Breast epithelium (tissue), 4 donors: ENCODE measurements around the gene FANK1. TPM values are rescaled to one million over a fixed set of nuclear protein-coding genes. Genes with fewer than 3 reads are reported as not detected.

Source experiments
- DNase-seq, 2 donors: peaks; one replicate each; pipeline ENCODE4 v3.0.0-alpha.2; 2019; ENCODE audit warnings: low spot score in 2 of 2
- H3K27ac ChIP-seq, 2 donors: fragments of 200-600 bp; sonication (generic) in 1 of 2; one replicate each; pipeline ENCODE4 v1.5.1; 2016 to 2019; ENCODE audit warnings: mild to moderate bottlenecking in 1 of 2
- H3K27me3 ChIP-seq, 2 donors: fragments of 200-600 bp; sonication (generic) in 1 of 2; one replicate each; pipeline versions ENCODE4 v1.5.1 to v1.6.0; 2017 to 2019; ENCODE audit warnings: control low read depth in 1 of 2, mild to moderate bottlenecking in 1 of 2
- H3K36me3 ChIP-seq: fragments of 200-600 bp; one replicate; pipeline ENCODE4 v1.5.1; 2019
- H3K4me1 ChIP-seq, 2 donors: fragments of 200-600 bp; sonication (generic); one replicate each; pipeline ENCODE4 v1.5.1; 2016 to 2019; ENCODE audit warnings: control low read depth in 1 of 2
- H3K4me3 ChIP-seq, 3 donors: fragments of 200-600 bp; sonication (generic); 1 replicate in 2 of 3; 2 replicates in 1 of 3; pipeline ENCODE4 v1.5.1; 2016 to 2019; ENCODE audit warnings: mild to moderate bottlenecking in 3 of 3, moderate library complexity in 2 of 3
- H3K9me3 ChIP-seq, 2 donors: fragments of 200-600 bp; sonication (generic) in 1 of 2; one replicate each; pipeline ENCODE4 v1.5.1; 2016 to 2019; ENCODE audit warnings: control low read depth in 1 of 2
- POLR2A ChIP-seq: fragments of 450-650 bp; IDR thresholded peaks from one replicate; pipeline ENCODE4 v1.6.1; 2016; ENCODE audit warnings: antibody characterized with exemption, mild to moderate bottlenecking, moderate library complexity
- POLR2AphosphoS5 ChIP-seq, 3 donors: sonication (generic); formaldehyde crosslinking; IDR thresholded peaks; one replicate each; pipeline ENCODE4 v1.6.1; 2017; ENCODE audit warnings: antibody characterized with exemption in 3 of 3
- intact Hi-C: fragments of 100-400 bp; cut with DNase I; formaldehyde crosslinking; loops from one replicate; pipeline ENCODE4 v1.15.1; 2023; ENCODE audit warnings: low total_unique reads
- total RNA-seq, 3 donors: library from RNA; depleted of rRNA; stranded (reverse); fragments of >200 nt; gene quantifications; one replicate each; pipeline ENCODE4 v1.1.0, GENCODE V29; 2016
- TF ChIP-seq, protein P1 (sequence below), 3 donors: fragments of 450-650 bp; IDR thresholded peaks; one replicate each; pipeline ENCODE4 v1.5.1; 2016 to 2017; ENCODE audit warnings: antibody characterized with exemption in 3 of 3, mild to moderate bottlenecking in 3 of 3, moderate library complexity in 3 of 3

The FANK1 gene
- total RNA-seq, 3 donors from 2014 or later: 2.6 to 18.1 (median 13.8) TPM

DNA sequence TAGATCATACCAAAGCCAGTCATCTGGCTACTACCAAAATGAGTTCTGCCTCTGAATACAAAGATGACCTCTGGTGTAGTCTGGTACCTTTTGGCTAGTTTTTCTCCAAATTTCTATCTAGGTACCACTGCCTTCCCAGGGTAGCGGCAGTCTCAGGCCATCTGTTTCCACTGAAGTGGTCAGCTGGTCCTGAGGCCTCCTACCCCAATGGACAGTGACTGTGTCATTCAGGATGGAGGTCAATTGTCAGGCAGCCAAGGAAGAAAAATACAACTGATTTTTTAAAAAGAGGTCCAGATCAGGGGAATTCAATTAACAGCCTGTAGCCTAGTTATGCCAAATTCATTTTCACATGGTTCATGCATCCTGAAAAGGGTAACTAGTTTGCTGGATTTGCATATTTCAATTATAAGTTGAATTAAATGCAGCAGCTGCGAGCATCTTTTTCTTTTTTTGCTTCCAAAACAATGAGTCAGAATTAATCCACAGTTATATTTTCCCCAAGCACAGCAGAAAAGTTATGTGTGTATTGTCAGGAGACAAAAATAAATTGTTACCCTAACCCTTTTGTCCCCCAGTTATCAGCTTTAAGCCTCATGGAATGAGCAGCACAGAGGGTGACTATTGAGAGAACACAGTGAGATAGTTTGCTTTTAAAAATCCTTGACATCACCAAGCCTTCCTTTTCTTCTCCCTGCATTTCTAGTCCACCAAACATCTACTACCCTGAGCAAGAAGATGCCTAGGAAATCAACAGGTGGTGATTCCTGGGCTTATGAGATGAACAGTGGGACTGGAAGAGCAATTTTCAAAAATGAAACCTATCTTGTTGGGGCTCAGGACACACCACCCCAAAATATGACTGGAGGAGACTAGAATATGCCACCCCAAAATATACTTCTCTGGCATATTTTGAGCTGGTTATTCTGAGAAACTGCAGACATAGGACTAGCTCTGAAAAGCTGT, 45.3 kb upstream of the FANK1 start:
- H3K27me3 ChIP-seq: no peaks in the 10 kb centered on the region
- no peak for DNase-seq
- no peak overlapping the region for H3K27ac ChIP-seq
- H3K4me1 ChIP-seq: no peaks in the 10 kb centered on the region
- no peak overlapping the region for H3K4me3 ChIP-seq
- intact Hi-C loops: no loop called here
- no peaks in the 10 kb centered on the region for H3K36me3 ChIP-seq
- TF ChIP-seq POLR2A: no peak
- no peak for TF ChIP-seq POLR2AphosphoS5 (IDR thresholded peaks at IDR 0.05)
- TF ChIP-seq, protein P1, sequence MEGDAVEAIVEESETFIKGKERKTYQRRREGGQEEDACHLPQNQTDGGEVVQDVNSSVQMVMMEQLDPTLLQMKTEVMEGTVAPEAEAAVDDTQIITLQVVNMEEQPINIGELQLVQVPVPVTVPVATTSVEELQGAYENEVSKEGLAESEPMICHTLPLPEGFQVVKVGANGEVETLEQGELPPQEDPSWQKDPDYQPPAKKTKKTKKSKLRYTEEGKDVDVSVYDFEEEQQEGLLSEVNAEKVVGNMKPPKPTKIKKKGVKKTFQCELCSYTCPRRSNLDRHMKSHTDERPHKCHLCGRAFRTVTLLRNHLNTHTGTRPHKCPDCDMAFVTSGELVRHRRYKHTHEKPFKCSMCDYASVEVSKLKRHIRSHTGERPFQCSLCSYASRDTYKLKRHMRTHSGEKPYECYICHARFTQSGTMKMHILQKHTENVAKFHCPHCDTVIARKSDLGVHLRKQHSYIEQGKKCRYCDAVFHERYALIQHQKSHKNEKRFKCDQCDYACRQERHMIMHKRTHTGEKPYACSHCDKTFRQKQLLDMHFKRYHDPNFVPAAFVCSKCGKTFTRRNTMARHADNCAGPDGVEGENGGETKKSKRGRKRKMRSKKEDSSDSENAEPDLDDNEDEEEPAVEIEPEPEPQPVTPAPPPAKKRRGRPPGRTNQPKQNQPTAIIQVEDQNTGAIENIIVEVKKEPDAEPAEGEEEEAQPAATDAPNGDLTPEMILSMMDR (IDR thresholded peaks at IDR 0.05): no peak
- no peaks in the 10 kb centered on the region for H3K9me3 ChIP-seq

DNA sequence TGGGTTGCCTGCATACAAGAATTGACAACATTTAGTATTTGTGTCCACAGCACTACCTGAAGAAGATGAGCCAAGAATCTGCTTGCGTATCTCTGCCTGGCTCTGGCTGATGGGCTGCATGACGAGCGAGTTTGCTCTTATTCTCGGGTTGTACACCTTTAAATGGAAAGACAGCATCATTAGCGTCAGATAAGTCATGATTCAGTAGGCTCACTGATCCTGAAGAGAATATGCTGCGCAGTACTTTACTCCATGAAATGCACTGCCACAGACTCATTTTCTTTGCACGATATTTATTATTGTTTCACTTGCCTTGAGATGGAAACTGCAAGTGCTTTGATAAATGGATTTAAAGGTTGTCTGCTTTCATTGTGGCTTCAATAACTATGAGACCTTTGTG, 43.9 kb upstream of the FANK1 start:
- TF ChIP-seq, protein P1 (IDR thresholded peaks at IDR 0.05): no peak
- TF ChIP-seq POLR2A (no peak), POLR2AphosphoS5 (IDR thresholded peaks at IDR 0.05) (no peak)
- no peaks in the 10 kb centered on the region for H3K36me3 ChIP-seq

DNA sequence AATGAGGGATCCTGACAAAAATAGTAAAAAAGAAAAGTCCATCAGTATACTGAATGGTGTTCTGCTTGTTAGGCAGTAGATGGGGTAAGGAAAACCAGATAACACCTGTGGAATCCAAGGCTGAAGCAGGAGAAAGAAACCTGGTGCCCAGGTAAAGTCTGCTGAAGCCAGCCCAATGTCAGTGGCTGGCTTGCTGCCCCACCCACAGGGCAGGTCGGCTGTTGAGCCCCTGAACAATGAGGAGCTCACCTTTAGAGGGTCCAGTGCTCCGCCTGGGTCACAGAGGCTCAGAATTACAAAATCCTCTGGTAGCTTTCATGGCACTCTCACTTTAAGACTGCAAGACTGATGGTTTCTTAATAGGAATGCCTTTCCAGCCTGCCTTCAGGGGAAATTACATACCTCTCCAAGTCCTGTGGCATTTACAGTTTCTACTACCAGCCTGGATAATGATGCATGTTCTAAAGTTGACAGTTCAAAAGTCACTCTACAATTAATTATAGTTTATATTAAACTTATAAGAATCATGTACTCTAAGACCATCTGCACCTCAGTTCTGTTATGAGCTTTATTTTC, 39.1 kb upstream of the FANK1 start:
- DNase-seq: no peak
- TF ChIP-seq POLR2A: no peak
- TF ChIP-seq, protein P1 (IDR thresholded peaks at IDR 0.05): no peak
- no peak overlapping the region for H3K27ac ChIP-seq
- no peaks in the 10 kb centered on the region for H3K27me3 ChIP-seq
- H3K9me3 ChIP-seq: no peaks in the 10 kb centered on the region
- H3K4me1 ChIP-seq: no peaks in the 10 kb centered on the region
- H3K36me3 ChIP-seq: no peaks in the 10 kb centered on the region
- intact Hi-C loops: no loop called here
- H3K4me3 ChIP-seq: no peak overlapping the region

More for the DNA sequence above, 43.9 kb upstream of the FANK1 start:
- Histone ChIP-seq H3K9me3 (no peaks in the 10 kb centered on the region), H3K4me3 (no peak overlapping the region), H3K27me3 (no peaks in the 10 kb centered on the region), H3K4me1 (no peaks in the 10 kb centered on the region), H3K27ac (no peak overlapping the region)
- intact Hi-C loops: no loop called here
- DNase-seq: no peak

DNA sequence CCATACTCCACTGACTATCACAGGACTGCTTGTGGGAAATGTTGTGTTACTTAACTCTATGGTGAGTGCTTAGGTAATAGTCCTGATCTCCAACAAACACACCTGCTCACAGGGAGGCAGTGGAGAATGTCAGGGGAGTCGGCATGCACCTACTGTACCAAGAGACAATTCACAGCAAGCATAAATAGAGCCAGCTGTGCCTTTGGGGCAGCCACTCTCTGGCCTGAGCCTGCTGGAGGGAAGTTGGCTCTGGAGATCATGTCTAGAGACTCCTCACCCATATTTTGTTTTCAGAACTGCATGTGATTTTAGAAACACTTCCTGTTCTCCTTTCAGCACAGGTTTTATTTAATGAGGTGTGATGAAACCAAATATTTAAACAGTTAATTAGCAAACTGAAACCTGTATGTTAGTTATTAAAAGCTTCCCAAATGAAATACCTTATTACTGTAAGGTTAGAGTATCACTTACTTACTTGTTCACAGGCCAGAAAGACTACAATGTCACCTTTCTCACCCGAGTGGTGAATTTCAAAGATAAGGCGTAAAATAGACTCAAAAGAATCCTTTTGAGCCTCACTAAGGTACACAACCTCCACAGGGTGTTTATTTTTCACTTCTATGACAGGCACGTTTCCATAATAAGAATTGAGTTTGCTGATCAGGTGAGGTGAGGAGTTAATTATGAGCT, 37.1 kb upstream of the FANK1 start:
- no peak for DNase-seq
- no peaks in the 10 kb centered on the region for H3K27me3 ChIP-seq
- TF ChIP-seq POLR2A: no peak
- TF ChIP-seq, protein P1 (IDR thresholded peaks at IDR 0.05): no peak
- no peak for TF ChIP-seq POLR2AphosphoS5 (IDR thresholded peaks at IDR 0.05)
- no peaks in the 10 kb centered on the region for H3K36me3 ChIP-seq
- no peak overlapping the region for H3K27ac ChIP-seq
- no peak overlapping the region for H3K4me3 ChIP-seq
- intact Hi-C loops: no loop called here
- H3K9me3 ChIP-seq: no peaks in the 10 kb centered on the region
- no peaks in the 10 kb centered on the region for H3K4me1 ChIP-seq
